HG03095 (cell line): ENCODE results near the gene BMPR1B.
"Not testable (repeated sequence)": the region's sequence is repeated elsewhere in the genome, so short reads cannot be mapped to it uniquely, and the experiment has no call there.

Experiments used
- ATAC-seq: cut with Tn5 transposase; IDR thresholded peaks from one replicate; pipeline ENCODE4 v1.9.1; 2021; ENCODE audit warnings: moderate library complexity; ENCODE audit not compliant: unreplicated experiment

Gene BMPR1B

DNA sequence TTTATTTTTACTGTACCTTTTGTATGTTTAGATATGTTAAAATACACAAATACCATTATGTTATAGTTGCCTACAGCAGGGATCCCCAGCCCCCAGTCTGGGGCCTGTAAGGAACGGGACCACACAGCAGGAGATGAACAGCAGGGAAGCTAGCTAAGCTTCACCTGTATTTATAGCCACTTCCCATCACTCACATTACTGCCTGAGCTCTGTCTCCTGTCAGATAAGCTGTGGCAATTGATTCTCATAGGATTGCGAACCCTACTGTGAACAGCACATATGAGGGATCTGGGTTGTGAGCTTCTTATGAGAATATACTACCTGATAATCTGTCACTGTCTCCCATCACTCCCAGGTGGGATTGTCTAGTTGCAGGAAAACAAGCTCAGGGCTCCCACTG lies 73.9 kb downstream of the BMPR1B start:
- no peak for ATAC-seq

DNA sequence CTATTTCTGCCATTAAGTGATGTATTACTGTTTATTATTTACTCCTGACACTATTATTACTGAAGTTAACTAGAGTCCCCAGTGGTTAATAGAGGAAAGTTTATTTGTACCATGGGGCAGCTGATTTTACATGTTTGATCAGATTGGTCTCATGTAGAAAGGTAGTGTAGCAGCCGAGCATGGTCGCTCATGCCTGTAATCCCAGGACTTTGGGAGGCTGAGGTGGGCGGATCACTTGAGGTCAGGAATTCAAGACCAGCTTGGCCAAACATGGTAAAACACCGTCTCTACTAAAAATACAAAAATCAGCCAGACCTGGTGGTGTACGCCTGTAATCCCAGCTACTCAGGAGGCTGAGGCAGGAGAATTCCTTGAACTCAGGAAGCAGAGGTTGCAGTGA lies 74.6 kb downstream of the BMPR1B start:
- ATAC-seq, result not testable (repeated sequence)

DNA sequence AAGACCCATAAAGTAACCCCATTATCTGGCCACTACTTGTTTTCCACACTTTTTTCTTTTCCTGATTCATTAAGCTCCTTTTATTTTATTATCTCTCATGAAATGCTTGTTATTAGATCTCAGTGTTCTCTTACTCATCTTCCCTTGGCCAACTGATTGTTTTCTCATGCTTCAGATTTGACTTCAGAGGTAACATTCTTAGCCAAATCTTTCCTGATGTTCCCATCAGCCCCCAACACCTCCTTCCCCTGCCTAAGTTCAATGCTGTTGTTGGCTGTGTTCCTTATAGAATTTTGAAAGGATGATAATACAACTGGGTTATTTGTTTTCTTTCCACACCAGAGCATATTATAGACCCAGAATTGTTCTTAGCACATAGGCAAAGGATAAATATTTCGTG lies 75.6 kb downstream of the BMPR1B start:
- no peak for ATAC-seq

- ATAC-seq, result no peak
Measured at GRCh38 chr4:94834501-94834900, 76.7 kb downstream of the BMPR1B start.

GRCh38 chr4:94841166-94841863 lies 83.6 kb downstream of the BMPR1B start:
- not testable (repeated sequence) for ATAC-seq

GRCh38 chr4:94841864-94842221 lies 84.1 kb downstream of the BMPR1B start:
- ATAC-seq, result no peak

GRCh38 chr4:94843216-94843615 lies 85.5 kb downstream of the BMPR1B start:
- ATAC-seq, result no peak

DNA sequence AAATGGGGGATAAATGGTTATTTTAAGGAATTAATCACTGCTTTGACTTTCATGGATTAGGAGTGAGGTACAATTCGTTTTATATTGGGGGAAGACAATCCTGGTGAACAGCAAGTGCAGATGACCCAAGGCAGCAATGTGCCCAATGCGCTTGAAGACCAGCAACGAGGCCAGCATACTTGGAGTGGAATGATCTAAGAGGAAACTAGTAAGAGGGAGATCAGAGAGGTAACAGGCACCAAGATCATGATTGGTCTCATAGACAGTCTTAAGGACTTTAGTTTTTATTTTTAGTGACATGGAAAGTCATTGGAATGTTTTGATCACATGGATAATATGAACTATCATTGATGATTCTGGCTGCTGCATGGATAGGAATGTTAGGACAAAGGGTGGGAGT lies 90.6 kb downstream of the BMPR1B start:
- ATAC-seq, result no peak

DNA sequence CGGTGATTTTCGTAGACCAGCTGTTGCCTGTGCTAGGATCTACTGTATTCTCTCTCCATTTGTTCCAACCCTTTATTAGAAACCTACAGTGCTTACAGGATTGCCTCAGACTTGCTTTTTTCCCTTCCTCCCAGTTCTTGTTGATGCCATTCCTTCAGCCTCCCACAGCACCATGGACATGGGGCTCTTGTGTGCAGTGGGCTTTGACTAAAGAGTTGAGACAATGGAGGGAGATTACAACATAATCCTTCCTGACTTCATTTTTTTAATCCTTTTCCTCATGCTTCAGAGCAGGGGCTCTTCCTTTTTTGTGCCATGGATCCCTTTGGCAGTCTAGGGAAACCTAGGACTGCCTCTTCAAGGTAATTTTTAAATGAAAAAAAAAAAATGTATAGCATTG lies 92.1 kb downstream of the BMPR1B start:
- ATAC-seq, result no peak

DNA sequence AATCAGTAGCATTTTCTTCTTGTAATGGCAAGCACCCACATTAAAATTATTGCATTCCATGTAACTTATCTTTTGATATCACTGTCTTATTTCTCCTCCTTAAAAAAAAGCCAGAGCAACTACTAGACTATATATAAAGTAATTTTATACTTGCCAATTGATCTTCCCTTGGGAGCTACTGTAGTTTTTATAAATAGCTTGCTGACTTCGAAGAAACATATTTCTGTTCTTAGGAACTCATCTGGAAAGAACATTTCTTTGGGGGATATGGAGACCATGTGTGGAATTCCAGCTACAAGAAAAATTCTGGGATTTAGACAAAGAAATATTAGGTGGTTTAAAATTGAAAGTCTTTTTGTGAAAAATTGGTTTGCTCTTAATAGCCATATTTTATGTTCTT lies 94.9 kb downstream of the BMPR1B start:
- no peak for ATAC-seq

DNA sequence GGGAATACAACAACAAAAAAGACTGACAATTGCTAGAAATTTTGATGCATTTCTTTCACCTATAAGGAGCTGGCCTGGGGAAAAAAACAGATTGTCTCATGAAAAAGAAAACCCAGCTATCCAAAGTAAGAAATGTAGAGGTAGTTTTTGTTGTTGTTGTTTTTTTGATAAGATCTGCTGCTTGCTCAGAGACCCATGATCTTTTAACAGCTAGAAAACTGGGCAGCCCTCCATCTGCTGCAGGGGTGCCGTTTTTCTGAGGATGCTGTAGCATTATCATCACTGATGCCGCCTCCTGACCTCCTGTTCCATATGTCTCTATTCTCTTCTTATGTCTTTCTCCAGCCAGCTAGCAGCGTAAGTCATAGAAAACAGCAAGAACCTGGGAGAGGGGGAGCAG lies 98.3 kb downstream of the BMPR1B start:
- no peak for ATAC-seq

DNA sequence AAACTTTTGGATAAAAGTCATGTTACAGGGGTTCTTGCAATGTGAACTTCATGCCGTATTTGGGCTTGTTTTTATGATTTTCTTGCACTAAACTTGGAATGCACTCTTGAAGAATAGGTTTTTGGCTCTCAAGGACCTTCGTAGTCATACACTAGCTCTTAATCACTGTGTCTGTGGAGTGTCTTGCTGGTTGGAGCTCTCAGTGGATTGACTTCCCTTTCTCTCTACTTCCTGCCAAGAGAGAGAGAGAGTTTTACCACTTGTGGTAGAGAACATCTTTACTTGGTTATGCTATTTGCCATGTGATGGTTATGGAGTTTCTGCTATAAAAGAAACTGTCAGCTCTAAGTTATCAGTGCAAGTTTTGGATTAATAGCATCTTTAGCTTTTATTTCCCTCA lies 112.4 kb downstream of the BMPR1B start:
- no peak for ATAC-seq

DNA sequence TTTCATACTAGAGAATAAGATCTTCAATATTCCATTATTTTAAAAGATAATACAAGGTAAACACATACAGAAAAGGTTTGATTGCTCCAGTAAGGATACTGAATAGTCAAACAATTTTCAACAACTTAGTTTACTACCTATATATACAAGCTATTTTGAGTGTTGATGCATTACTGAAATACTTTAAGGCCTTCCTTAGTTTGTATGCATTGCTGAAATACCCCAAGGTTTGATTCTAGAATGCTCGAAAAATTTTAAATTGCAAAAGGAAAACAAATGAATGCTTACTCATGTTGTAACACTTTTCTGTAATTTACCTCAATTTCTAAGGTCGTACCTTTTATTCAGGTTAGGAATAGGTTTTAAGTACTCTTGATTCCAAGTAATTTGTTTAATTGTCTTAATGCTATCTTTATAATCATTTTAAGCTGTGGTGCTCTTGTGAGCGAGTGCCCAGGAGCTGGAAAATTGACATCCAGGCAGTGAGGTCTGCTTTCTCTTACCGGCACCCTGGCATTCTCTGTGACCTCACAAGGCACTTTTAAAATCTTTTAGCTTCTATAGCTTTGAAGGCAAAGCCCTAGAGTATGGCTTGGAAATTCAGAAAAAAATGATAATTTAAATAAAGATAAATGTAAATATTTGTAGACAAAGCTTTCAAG lies 114.0 kb downstream of the BMPR1B start:
- no peak for ATAC-seq

DNA sequence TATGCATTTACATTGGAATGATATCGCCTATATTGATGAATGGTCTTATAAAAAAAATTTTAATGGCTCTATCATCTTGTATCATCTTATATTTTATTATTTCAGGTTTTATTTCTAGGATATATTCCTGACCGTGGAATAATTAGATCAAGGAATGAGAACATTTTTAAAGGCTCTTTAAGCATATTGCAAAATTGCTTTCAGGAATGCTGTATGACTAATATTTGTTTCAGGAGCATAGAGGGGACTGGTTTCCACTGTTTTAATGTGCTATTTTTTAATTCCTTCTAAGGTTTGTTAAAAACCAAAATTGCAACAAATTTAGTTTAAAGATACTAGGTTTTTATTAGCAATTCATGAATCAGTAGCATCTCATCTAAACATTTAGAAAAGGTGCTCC lies 120.2 kb downstream of the BMPR1B start:
- no peak for ATAC-seq

DNA sequence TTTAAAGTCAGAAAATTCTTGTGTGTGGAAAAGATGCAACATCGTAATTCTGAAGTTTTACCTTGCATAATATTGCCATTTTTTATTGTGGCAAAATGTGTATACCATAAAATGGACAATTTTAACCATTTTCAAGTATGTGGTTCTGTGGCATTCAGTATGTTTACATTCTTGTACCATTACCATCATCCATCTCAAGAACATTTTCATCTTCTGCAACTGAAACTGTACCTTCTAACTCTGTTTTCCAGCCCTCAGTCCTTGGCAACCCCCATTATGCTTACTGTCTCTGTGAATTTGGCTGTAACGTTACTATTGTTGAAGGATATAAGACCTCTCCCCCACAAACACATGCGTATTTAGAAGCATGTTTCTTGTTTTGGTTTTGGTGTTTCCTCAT lies 123.2 kb downstream of the BMPR1B start:
- ATAC-seq, result no peak

- ATAC-seq, result no peak
Measured at GRCh38 chr4:94882756-94883155, 125.0 kb downstream of the BMPR1B start.

- ATAC-seq, result no peak
Measured at GRCh38 chr4:94887027-94887426, 129.3 kb downstream of the BMPR1B start.

- no peak for ATAC-seq
Measured at GRCh38 chr4:94889523-94889922, 131.8 kb downstream of the BMPR1B start.

DNA sequence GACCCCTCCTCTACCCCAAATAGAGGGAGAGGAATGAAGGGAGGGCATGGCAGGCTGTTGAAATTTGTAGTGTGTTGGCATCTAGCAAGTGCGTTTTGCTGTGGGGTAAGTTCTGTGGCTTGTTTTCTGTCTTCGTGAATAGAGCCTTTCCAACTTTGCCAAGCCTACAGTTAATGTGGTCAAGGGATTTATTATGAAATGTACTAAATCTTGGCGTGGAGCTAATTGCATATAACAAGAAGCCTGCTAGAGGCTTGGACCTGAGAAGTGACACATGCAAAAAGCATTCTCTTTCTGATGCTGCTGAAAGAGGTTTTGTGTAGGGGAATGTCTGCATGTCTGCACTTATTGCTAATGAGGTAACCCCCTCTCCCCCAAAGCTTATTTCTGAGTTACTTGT lies 132.2 kb downstream of the BMPR1B start:
- ATAC-seq, result no peak

- ATAC-seq, result no peak
Measured at GRCh38 chr4:94890579-94890978, 132.8 kb downstream of the BMPR1B start.

DNA sequence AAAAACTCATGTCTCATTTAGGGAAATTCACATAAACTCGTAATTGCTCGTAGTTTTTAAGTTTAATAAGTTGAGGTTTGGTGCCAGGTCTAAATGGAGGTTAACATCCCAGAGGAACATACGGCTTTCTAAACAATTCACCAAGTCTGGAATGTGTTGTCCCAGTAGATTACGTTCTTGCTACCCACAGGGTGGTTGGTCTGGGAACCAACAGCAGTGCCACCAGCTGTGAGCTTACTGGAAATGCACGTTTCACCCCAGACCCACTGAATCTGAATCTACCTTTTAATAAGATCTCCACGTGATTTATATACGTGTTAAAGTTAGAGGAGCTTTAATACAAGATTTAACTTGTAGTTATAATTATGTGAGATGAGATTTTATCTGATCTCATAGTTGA lies 134.3 kb downstream of the BMPR1B start:
- ATAC-seq, result no peak

GRCh38 chr4:94895081-94895480 lies 137.3 kb downstream of the BMPR1B start:
- no peak for ATAC-seq

GRCh38 chr4:94897023-94897422 lies 139.3 kb downstream of the BMPR1B start:
- ATAC-seq, result no peak
